ENCODE measurements around the gene CPED1. TPM values are rescaled to one million over a fixed set of nuclear protein-coding genes. Genes with fewer than 3 reads are reported as not detected.

The CPED1 gene
- total RNA-seq, 1 donor from 2014 or later, result 0.26 TPM

- no peak for TF ChIP-seq CTCF (IDR thresholded peaks at IDR 0.05; ENCODE audit: insufficient read depth, low read length, severe bottlenecking)
- DNase-seq (ENCODE audit: low read depth) (no peak), FAIRE-seq (no peak)
- Histone ChIP-seq H3K36me3 (ENCODE audit: control insufficient read depth, insufficient read depth, low read length) (no peaks in the 10 kb centered on the region), H3K27me3 (ENCODE audit: control insufficient read depth, insufficient read depth, low read length) (no peaks in the 10 kb centered on the region), H3K4me3 (ENCODE audit: low read depth, low read length) (no peak overlapping the region)
Observed at GRCh38 chr7:121105262-121105661, 116.8 kb downstream of the CPED1 start.

GRCh38 chr7:121107923-121108498 is 119.5 kb downstream of the CPED1 start:
- Histone ChIP-seq H3K27me3 (ENCODE audit: control insufficient read depth, insufficient read depth, low read length) (no peaks in the 10 kb centered on the region), H3K4me3 (ENCODE audit: low read depth, low read length) (no peak overlapping the region), H3K36me3 (ENCODE audit: control insufficient read depth, insufficient read depth, low read length) (no peaks in the 10 kb centered on the region)
- TF ChIP-seq CTCF (IDR thresholded peaks at IDR 0.05; ENCODE audit: insufficient read depth, low read length, severe bottlenecking), result peak; percentile 55
- FAIRE-seq, result no peak
- peak; percentile 71 for DNase-seq (ENCODE audit: low read depth)

GRCh38 chr7:121109145-121109544 is 120.6 kb downstream of the CPED1 start:
- no peak overlapping the region for H3K4me3 ChIP-seq (ENCODE audit: low read depth, low read length)
- TF ChIP-seq CTCF (IDR thresholded peaks at IDR 0.05; ENCODE audit: insufficient read depth, low read length, severe bottlenecking), result no peak
- DNase-seq (ENCODE audit: low read depth) (no peak), FAIRE-seq (no peak)
- H3K27me3 ChIP-seq (ENCODE audit: control insufficient read depth, insufficient read depth, low read length), result no peaks in the 10 kb centered on the region
- no peaks in the 10 kb centered on the region for H3K36me3 ChIP-seq (ENCODE audit: control insufficient read depth, insufficient read depth, low read length)

DNA sequence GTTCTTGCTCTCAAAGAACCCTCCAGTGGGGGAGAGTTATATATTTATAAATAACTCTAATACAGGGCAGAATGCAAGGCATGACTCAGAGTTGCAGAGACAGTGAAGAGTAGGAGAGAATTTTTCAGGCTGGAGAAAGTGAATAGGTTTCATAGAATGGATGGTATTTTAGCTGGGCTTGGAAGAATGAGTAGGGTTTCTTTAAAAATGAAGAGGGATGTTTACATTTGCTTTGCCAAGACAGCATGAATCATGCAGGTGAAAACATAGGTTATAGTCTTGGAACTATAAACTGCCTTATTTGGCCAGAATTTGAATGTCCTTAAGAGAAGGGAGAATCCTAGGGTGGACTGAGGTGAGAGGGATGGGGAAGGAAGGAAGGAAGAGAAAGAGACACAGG is 124.8 kb downstream of the CPED1 start:
- DNase-seq (ENCODE audit: low read depth), result peak; percentile 88

GRCh38 chr7:121116396-121116795 is 127.9 kb downstream of the CPED1 start:
- H3K36me3 ChIP-seq (ENCODE audit: control insufficient read depth, insufficient read depth, low read length), result no peaks in the 10 kb centered on the region
- DNase-seq (ENCODE audit: low read depth), result peak; percentile 49
- H3K4me3 ChIP-seq (ENCODE audit: low read depth, low read length), result no peak overlapping the region
- no peak for FAIRE-seq
- H3K27me3 ChIP-seq (ENCODE audit: control insufficient read depth, insufficient read depth, low read length), result no peaks in the 10 kb centered on the region
- no peak for TF ChIP-seq CTCF (IDR thresholded peaks at IDR 0.05; ENCODE audit: insufficient read depth, low read length, severe bottlenecking)

More for the DNA sequence above, 124.8 kb downstream of the CPED1 start:
- no peaks in the 10 kb centered on the region for H3K27me3 ChIP-seq (ENCODE audit: control insufficient read depth, insufficient read depth, low read length)
- TF ChIP-seq CTCF (IDR thresholded peaks at IDR 0.05; ENCODE audit: insufficient read depth, low read length, severe bottlenecking), result no peak
- no peaks in the 10 kb centered on the region for H3K36me3 ChIP-seq (ENCODE audit: control insufficient read depth, insufficient read depth, low read length)
- no peak overlapping the region for H3K4me3 ChIP-seq (ENCODE audit: low read depth, low read length)
- no peak for FAIRE-seq

GRCh38 chr7:121119047-121119446 is 130.5 kb downstream of the CPED1 start:
- no peak for FAIRE-seq
- DNase-seq (ENCODE audit: low read depth), result no peak
- TF ChIP-seq CTCF (IDR thresholded peaks at IDR 0.05; ENCODE audit: insufficient read depth, low read length, severe bottlenecking), result no peak

More at GRCh38 chr7:121119047-121119446, 130.5 kb downstream of the CPED1 start:
- no peaks in the 10 kb centered on the region for H3K36me3 ChIP-seq (ENCODE audit: control insufficient read depth, insufficient read depth, low read length)
- H3K4me3 ChIP-seq (ENCODE audit: low read depth, low read length), result no peak overlapping the region
- no peaks in the 10 kb centered on the region for H3K27me3 ChIP-seq (ENCODE audit: control insufficient read depth, insufficient read depth, low read length)
